HepG2 (cell line): ENCODE measurements around the gene SOX12. TPM values are rescaled to one million over a fixed set of nuclear protein-coding genes. Genes with fewer than 3 reads are reported as not detected.

Experiments
- ADNP ChIP-seq: sonication (generic); formaldehyde crosslinking; IDR thresholded peaks from 2 replicates; pipeline ENCODE4 v1.4.0; 2020; ENCODE audit warnings: missing genetic modification reagents
- CEBPB ChIP-seq: IDR thresholded peaks from 2 replicates; pipeline ENCODE4 v1.6.1; 2011; ENCODE audit warnings: low read depth, low read length, improper control_type of control experiment, borderline replicate concordance
- GATAD1 ChIP-seq: IDR thresholded peaks from 2 replicates; pipeline ENCODE4 v1.6.1; 2016; ENCODE audit warnings: missing genetic modification reagents, missing compliant biosample characterization
- GMEB2 ChIP-seq: IDR thresholded peaks from 2 replicates; pipeline ENCODE4 v1.6.1; 2016; ENCODE audit warnings: missing biosample characterization, missing genetic modification reagents, low read depth
- KDM5B ChIP-seq: sonication (generic); formaldehyde crosslinking; IDR thresholded peaks from 2 replicates; pipeline ENCODE4 v1.4.0; 2020; ENCODE audit warnings: missing genetic modification reagents, mild to moderate bottlenecking, borderline replicate concordance
- LBX2 ChIP-seq: sonication (generic); formaldehyde crosslinking; IDR thresholded peaks from 2 replicates; pipeline ENCODE4 v1.5.0; 2020; ENCODE audit warnings: missing genetic modification reagents, mild to moderate bottlenecking, borderline replicate concordance
- MATR3 ChIP-seq: sonication (generic); formaldehyde crosslinking; IDR thresholded peaks from 2 replicates; pipeline ENCODE4 v1.4.0; 2020; ENCODE audit warnings: missing genetic modification reagents
- MEIS1 ChIP-seq: sonication (generic); formaldehyde crosslinking; IDR thresholded peaks from 2 replicates; pipeline ENCODE4 v1.9.0; 2021; ENCODE audit warnings: mild to moderate bottlenecking, missing genetic modification reagents, moderate library complexity, borderline replicate concordance
- NFYB ChIP-seq: sonication (generic); formaldehyde crosslinking; IDR thresholded peaks from 2 replicates; pipeline ENCODE4 v1.4.0; 2020; ENCODE audit warnings: missing genetic modification reagents
- RARA ChIP-seq: IDR thresholded peaks from 2 replicates; pipeline ENCODE4 v1.6.1; 2016; ENCODE audit warnings: missing genetic modification reagents, missing compliant biosample characterization
- TFDP2 ChIP-seq: sonication (generic); formaldehyde crosslinking; IDR thresholded peaks from 2 replicates; pipeline ENCODE4 v1.4.0; 2020; ENCODE audit warnings: missing genetic modification reagents
- ZBTB3 ChIP-seq: sonication (generic); formaldehyde crosslinking; IDR thresholded peaks from 2 replicates; pipeline ENCODE4 v1.4.0; 2020; ENCODE audit warnings: low read depth, mild to moderate bottlenecking, moderate library complexity, missing genetic modification reagents, borderline replicate concordance
- ZNF20 ChIP-seq: sonication (generic); formaldehyde crosslinking; IDR thresholded peaks from 2 replicates; pipeline ENCODE4 v1.4.0; 2020; ENCODE audit warnings: mild to moderate bottlenecking, moderate library complexity, missing genetic modification reagents
- ZNF335 ChIP-seq: sonication (generic); formaldehyde crosslinking; IDR thresholded peaks from 2 replicates; pipeline ENCODE4 v1.4.0; 2020; ENCODE audit warnings: missing genetic modification reagents
- ZNF510 ChIP-seq: sonication (generic); formaldehyde crosslinking; IDR thresholded peaks from 2 replicates; pipeline ENCODE4 v1.4.0; 2020; ENCODE audit warnings: low read depth, mild to moderate bottlenecking, missing genetic modification reagents
- ZNF766 ChIP-seq: sonication (generic); formaldehyde crosslinking; IDR thresholded peaks from 2 replicates; pipeline ENCODE4 v1.5.0; 2020; ENCODE audit warnings: missing genetic modification reagents, borderline replicate concordance
- ZNF816 ChIP-seq: sonication (generic); formaldehyde crosslinking; IDR thresholded peaks from 2 replicates; pipeline ENCODE4 v1.8.0; 2022; ENCODE audit warnings: missing genetic modification reagents, mild to moderate bottlenecking, borderline replicate concordance
- polyA plus RNA-seq, 8 experiments: library from polyadenylated mRNA; depleted of rRNA in 3 of 8; stranded (reverse) in 7 of 8; unstranded in 1 of 8; fragments of >200 nt; fragmentation: Illumina TruSeq in 4 of 8; extraction: Trizol in 4 of 8; gene quantifications; 2 replicates each; pipeline versions ENCODE4 v1.2.1 to v1.2.3, GENCODE V29; 2011 to 2016; ENCODE audit warnings: low read depth in 4 of 8, missing spikeins in 1 of 8, mixed read lengths in 1 of 8; ENCODE audit not compliant: insufficient read depth in 1 of 8
- total RNA-seq, 5 experiments: library from RNA; depleted of rRNA; stranded (reverse); fragments of >200 nt; fragmentation: Illumina TruSeq; extraction: Trizol; gene quantifications; 2 replicates each; pipeline ENCODE4 v1.2.3, GENCODE V29; 2016; ENCODE audit warnings: low read depth in 1 of 5
- TF ChIP-seq, protein P1 (sequence below): IDR thresholded peaks from 2 replicates; pipeline ENCODE4 v1.6.1; 2012; ENCODE audit warnings: low read depth, low read length, improper control_type of control experiment
- TF ChIP-seq, protein P2 (sequence below): sonication (generic); formaldehyde crosslinking; IDR thresholded peaks from 2 replicates; pipeline ENCODE4 v1.8.0; 2022; ENCODE audit warnings: low read depth, missing genetic modification reagents
- TF ChIP-seq, protein P3 (sequence below): IDR thresholded peaks from 2 replicates; pipeline ENCODE4 v1.6.1; 2016; ENCODE audit warnings: low read depth
- TF ChIP-seq, protein P4 (sequence below): sonication (generic); formaldehyde crosslinking; IDR thresholded peaks from 2 replicates; pipeline ENCODE4 v1.4.0; 2020; ENCODE audit warnings: mild to moderate bottlenecking, missing genetic modification reagents

The SOX12 gene
- total and polyA plus RNA-seq, 2 of the 13 experiments (the other 11 are each of a cell fraction or from before 2014, with no cell fraction given): 10.0 to 18.7 TPM

- TF ChIP-seq ZNF335 (CRISPR knock-in tag) (no peak), KDM5B (CRISPR knock-in tag) (no peak; the same call in 1 of the 2 replicates), GMEB2 (no peak), NFYB (CRISPR knock-in tag) (no peak), CEBPB (no peak), ZNF510 (CRISPR knock-in tag) (no peak), ZNF816 (CRISPR knock-in tag) (no peak), MATR3 (CRISPR knock-in tag) (no peak), ZNF20 (CRISPR knock-in tag) (no peak), RARA (CRISPR knock-in tag) (peak; percentile 77), LBX2 (CRISPR knock-in tag) (no peak), MEIS1 (CRISPR knock-in tag) (no peak; the same call in 1 of the 2 replicates), ZBTB3 (CRISPR knock-in tag) (0 out of 2 replicates have a peak, but pooled peaks have one; percentile 51), GATAD1 (CRISPR knock-in tag) (peak; percentile 59), ZNF766 (CRISPR knock-in tag) (no peak), ADNP (CRISPR knock-in tag) (no peak), TFDP2 (peak; percentile 4; the same call in 1 of the 2 replicates)
- TF ChIP-seq, protein P1, sequence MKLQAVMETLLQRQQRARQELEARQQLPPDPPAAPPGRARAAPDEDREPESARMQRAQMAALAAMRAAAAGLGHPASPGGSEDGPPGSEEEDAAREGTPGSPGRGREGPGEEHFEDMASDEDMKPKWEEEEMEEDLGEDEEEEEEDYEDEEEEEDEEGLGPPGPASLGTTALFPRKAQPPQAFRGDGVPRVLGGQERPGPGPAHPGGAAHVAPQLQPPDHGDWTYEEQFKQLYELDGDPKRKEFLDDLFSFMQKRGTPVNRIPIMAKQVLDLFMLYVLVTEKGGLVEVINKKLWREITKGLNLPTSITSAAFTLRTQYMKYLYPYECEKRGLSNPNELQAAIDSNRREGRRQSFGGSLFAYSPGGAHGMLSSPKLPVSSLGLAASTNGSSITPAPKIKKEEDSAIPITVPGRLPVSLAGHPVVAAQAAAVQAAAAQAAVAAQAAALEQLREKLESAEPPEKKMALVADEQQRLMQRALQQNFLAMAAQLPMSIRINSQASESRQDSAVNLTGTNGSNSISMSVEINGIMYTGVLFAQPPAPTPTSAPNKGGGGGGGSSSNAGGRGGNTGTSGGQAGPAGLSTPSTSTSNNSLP: no peak
- TF ChIP-seq, protein P2, sequence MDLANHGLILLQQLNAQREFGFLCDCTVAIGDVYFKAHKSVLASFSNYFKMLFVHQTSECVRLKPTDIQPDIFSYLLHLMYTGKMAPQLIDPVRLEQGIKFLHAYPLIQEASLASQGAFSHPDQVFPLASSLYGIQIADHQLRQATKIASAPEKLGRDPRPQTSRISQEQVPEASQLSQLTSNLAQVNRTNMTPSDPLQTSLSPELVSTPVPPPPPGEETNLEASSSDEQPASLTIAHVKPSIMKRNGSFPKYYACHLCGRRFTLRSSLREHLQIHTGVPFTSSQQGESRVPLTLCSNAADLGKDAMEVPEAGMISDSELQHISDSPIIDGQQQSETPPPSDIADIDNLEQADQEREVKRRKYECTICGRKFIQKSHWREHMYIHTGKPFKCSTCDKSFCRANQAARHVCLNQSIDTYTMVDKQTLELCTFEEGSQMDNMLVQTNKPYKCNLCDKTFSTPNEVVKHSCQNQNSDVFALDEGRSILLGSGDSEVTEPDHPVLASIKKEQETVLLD: no peak
- TF ChIP-seq, protein P3, sequence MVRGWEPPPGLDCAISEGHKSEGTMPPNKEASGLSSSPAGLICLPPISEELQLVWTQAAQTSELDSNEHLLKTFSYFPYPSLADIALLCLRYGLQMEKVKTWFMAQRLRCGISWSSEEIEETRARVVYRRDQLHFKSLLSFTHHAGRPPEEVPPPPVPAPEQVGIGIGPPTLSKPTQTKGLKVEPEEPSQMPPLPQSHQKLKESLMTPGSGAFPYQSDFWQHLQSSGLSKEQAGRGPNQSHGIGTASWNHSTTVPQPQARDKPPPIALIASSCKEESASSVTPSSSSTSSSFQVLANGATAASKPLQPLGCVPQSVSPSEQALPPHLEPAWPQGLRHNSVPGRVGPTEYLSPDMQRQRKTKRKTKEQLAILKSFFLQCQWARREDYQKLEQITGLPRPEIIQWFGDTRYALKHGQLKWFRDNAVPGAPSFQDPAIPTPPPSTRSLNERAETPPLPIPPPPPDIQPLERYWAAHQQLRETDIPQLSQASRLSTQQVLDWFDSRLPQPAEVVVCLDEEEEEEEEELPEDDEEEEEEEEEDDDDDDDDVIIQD (CRISPR knock-in tag): peak; percentile 84
- TF ChIP-seq, protein P4, sequence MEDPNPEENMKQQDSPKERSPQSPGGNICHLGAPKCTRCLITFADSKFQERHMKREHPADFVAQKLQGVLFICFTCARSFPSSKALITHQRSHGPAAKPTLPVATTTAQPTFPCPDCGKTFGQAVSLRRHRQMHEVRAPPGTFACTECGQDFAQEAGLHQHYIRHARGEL (CRISPR knock-in tag): no peak
These were observed 23.9 kb downstream of the SOX12 start (continued) for GRCh38 chr20:348972-349841.
